Breast epithelium (tissue), 4 donors: ENCODE measurements around the gene TMEM221. TPM values are rescaled to one million over a fixed set of nuclear protein-coding genes. Genes with fewer than 3 reads are reported as not detected.

Experiments
- DNase-seq, 2 donors: peaks; one replicate each; pipeline ENCODE4 v3.0.0-alpha.2; 2019; ENCODE audit warnings: low spot score in 2 of 2
- H3K27ac ChIP-seq, 2 donors: fragments of 200-600 bp; sonication (generic) in 1 of 2; one replicate each; pipeline ENCODE4 v1.5.1; 2016 to 2019; ENCODE audit warnings: mild to moderate bottlenecking in 1 of 2
- H3K27me3 ChIP-seq, 2 donors: fragments of 200-600 bp; sonication (generic) in 1 of 2; one replicate each; pipeline versions ENCODE4 v1.5.1 to v1.6.0; 2017 to 2019; ENCODE audit warnings: control low read depth in 1 of 2, mild to moderate bottlenecking in 1 of 2
- H3K36me3 ChIP-seq: fragments of 200-600 bp; one replicate; pipeline ENCODE4 v1.5.1; 2019
- H3K4me1 ChIP-seq, 2 donors: fragments of 200-600 bp; sonication (generic); one replicate each; pipeline ENCODE4 v1.5.1; 2016 to 2019; ENCODE audit warnings: control low read depth in 1 of 2
- H3K4me3 ChIP-seq, 3 donors: fragments of 200-600 bp; sonication (generic); 1 replicate in 2 of 3; 2 replicates in 1 of 3; pipeline ENCODE4 v1.5.1; 2016 to 2019; ENCODE audit warnings: mild to moderate bottlenecking in 3 of 3, moderate library complexity in 2 of 3
- H3K9me3 ChIP-seq, 2 donors: fragments of 200-600 bp; sonication (generic) in 1 of 2; one replicate each; pipeline ENCODE4 v1.5.1; 2016 to 2019; ENCODE audit warnings: control low read depth in 1 of 2
- CTCF ChIP-seq, 3 donors: fragments of 450-650 bp; IDR thresholded peaks; one replicate each; pipeline ENCODE4 v1.5.1; 2016 to 2017; ENCODE audit warnings: antibody characterized with exemption in 3 of 3, mild to moderate bottlenecking in 3 of 3, moderate library complexity in 3 of 3
- POLR2A ChIP-seq: fragments of 450-650 bp; IDR thresholded peaks from one replicate; pipeline ENCODE4 v1.6.1; 2016; ENCODE audit warnings: antibody characterized with exemption, mild to moderate bottlenecking, moderate library complexity
- POLR2AphosphoS5 ChIP-seq, 3 donors: sonication (generic); formaldehyde crosslinking; IDR thresholded peaks; one replicate each; pipeline ENCODE4 v1.6.1; 2017; ENCODE audit warnings: antibody characterized with exemption in 3 of 3
- intact Hi-C: fragments of 100-400 bp; cut with DNase I; formaldehyde crosslinking; loops from one replicate; pipeline ENCODE4 v1.15.1; 2023; ENCODE audit warnings: low total_unique reads
- total RNA-seq, 3 donors: library from RNA; depleted of rRNA; stranded (reverse); fragments of >200 nt; gene quantifications; one replicate each; pipeline ENCODE4 v1.1.0, GENCODE V29; 2016

The TMEM221 gene
- total RNA-seq, 3 donors from 2014 or later, result 0.33 to 0.73 (median 0.64) TPM

GRCh38 chr19:17473041-17473440, 24.6 kb upstream of the TMEM221 start:
- TF ChIP-seq POLR2A (no peak), CTCF (IDR thresholded peaks at IDR 0.05) (no peak), POLR2AphosphoS5 (IDR thresholded peaks at IDR 0.05) (no peak)
- H3K4me1 ChIP-seq, result peaks cover 11 to 17% of the 10 kb centered on the region in 2 donors

GRCh38 chr19:17471410-17472125, 23.1 kb upstream of the TMEM221 start:
- TF ChIP-seq CTCF (IDR thresholded peaks at IDR 0.05) (no peak), POLR2A (no peak), POLR2AphosphoS5 (IDR thresholded peaks at IDR 0.05) (no peak)
- peak overlapping the region; percentile 76 to 87 (median 85) for H3K4me3 ChIP-seq
- H3K4me1 ChIP-seq, result peaks cover 11 to 18% of the 10 kb centered on the region in 2 donors
- no peaks in the 10 kb centered on the region for H3K27me3 ChIP-seq
- H3K27ac ChIP-seq, result peak overlapping the region; percentile 93 to 97
- no peaks in the 10 kb centered on the region for H3K9me3 ChIP-seq
- intact Hi-C loops, result no loop called here
- no peak for DNase-seq
- H3K36me3 ChIP-seq, result no peaks in the 10 kb centered on the region

More at GRCh38 chr19:17473041-17473440, 24.6 kb upstream of the TMEM221 start:
- no peak overlapping the region for H3K4me3 ChIP-seq
- DNase-seq, result no peak
- H3K36me3 ChIP-seq, result no peaks in the 10 kb centered on the region
- no peaks in the 10 kb centered on the region for H3K9me3 ChIP-seq
- H3K27ac ChIP-seq, result peak overlapping the region; percentile 55 to 58
- intact Hi-C loops, result no loop called here
- H3K27me3 ChIP-seq, result no peaks in the 10 kb centered on the region

- TF ChIP-seq POLR2AphosphoS5 (IDR thresholded peaks at IDR 0.05), result peak in 2 of 3 donors; percentile 11 to 40
- TF ChIP-seq CTCF (IDR thresholded peaks at IDR 0.05), result no peak
- Histone ChIP-seq H3K36me3 (no peaks in the 10 kb centered on the region), H3K4me1 (peaks cover 12 to 18% of the 10 kb centered on the region in 2 donors), H3K4me3 (peak within 1 kb of the TSS; percentile 76 to 87 (median 85)), H3K27me3 (no peaks in the 10 kb centered on the region), H3K27ac (peak within 1 kb of the TSS; percentile 93 to 97), H3K9me3 (no peaks in the 10 kb centered on the region)
- intact Hi-C loops, result no loop called here
- peak; percentile 98 to 100 for DNase-seq
These were observed 21.8 kb upstream of the TMEM221 start, which contains the start of gene SLC27A1 for GRCh38 chr19:17470068-17470841. Gene SLC27A1, plus strand, starts transcription at chr19:17470524. Its CDS starts 17 bp downstream, at chr19:17470541.

- peaks cover 9 to 18% of the 10 kb centered on the region in 2 donors for H3K4me1 ChIP-seq
- no peaks in the 10 kb centered on the region for H3K36me3 ChIP-seq
- no peak for TF ChIP-seq POLR2A
- peak in 1 of 3 donors; percentile 9 for TF ChIP-seq CTCF (IDR thresholded peaks at IDR 0.05)
- TF ChIP-seq POLR2AphosphoS5 (IDR thresholded peaks at IDR 0.05), result peak; percentile 25 to 59 (median 58)
- DNase-seq, result peak; percentile 97
- peak overlapping the region; percentile 93 to 97 for H3K27ac ChIP-seq
- H3K4me3 ChIP-seq, result peak overlapping the region; percentile 76 to 87 (median 85)
- H3K27me3 ChIP-seq, result no peaks in the 10 kb centered on the region
- H3K9me3 ChIP-seq, result no peaks in the 10 kb centered on the region
- intact Hi-C loops, result loop anchor here (10.0 kb wide), 1 partner anchor 105 kb away; no protein-coding TSS in a partner anchor
These were observed 21.1 kb upstream of the TMEM221 start for GRCh38 chr19:17469481-17470067.
